Measurements from ENCODE around the gene CORO1C. TPM values are rescaled to one million over a fixed set of nuclear protein-coding genes. Genes with fewer than 3 reads are reported as not detected.

Gene CORO1C
- total and polyA plus RNA-seq, 9 of the 15 experiments (the other 6 are each of a cell fraction or from before 2014, with no cell fraction given): 55.2 to 280 (median 150) TPM

DNA sequence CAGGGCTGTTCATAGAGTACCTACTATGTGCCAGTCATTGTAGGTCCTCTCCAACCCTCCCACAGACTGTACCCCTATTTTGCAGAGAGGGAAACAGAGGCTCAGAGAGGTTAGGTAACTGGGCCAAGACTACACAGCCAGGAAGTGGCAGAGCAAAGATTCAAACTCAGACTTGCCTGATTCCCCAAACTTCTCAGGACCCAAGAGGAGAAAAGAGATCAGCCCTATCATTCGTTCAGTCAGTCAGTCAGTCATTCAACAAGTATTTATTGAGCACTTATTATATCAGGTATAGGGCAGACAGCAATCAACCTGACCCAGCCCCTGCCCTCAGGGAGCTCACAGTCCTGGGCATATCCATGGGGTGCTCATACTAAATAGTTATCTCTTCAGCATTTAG lies 39.6 kb upstream of the CORO1C start:
- WGBS (ENCODE audit: insufficient coverage, low coverage, missing lambda C conversion rate): 38% methylated on average over 1 of the region's 1 CpG
- Histone ChIP-seq H3K36me3 (ENCODE audit: control insufficient read depth, insufficient read depth, low read length) (no peaks in the 10 kb centered on the region), H3K9ac (ENCODE audit: insufficient read depth in 1 of 2, low read depth in 2 of 2, low read length in 2 of 2) (no peak overlapping the region), H3K9me3 (replicated peaks; ENCODE audit: control insufficient read depth, insufficient read depth, low read depth, low read length) (no peaks in the 10 kb centered on the region), H3K4me3 (no peak overlapping the region), H4K20me1 (replicated peaks; ENCODE audit: control insufficient read depth, insufficient read depth, low read length) (no peaks in the 10 kb centered on the region), H3K27me3 (ENCODE audit: control insufficient read depth in 2 of 2, insufficient read depth in 2 of 2, low read length in 2 of 2) (no peaks in the 10 kb centered on the region), H3K4me2 (ENCODE audit: insufficient read depth, low read length) (no peak overlapping the region), H3K9me1 (ENCODE audit: control insufficient read depth, insufficient read depth, low read length) (no peaks in the 10 kb centered on the region), H3K4me1 (replicated peaks in 1 of 2; ENCODE audit: control insufficient read depth in 2 of 2, insufficient read depth in 2 of 2, low read length in 2 of 2) (peaks cover 0 to 20% of the 10 kb centered on the region in 2 experiments; a peak in 3 of 5 replicates), H2AFZ (ENCODE audit: low read depth, low read length) (no peak overlapping the region), H3K79me2 (ENCODE audit: control insufficient read depth, insufficient read depth, low read length) (no peaks in the 10 kb centered on the region), H3K27ac (ENCODE audit: extremely low read depth, low read depth, low read length) (no peak overlapping the region)
- in situ Hi-C loops (cut with MboI): no loop called here
- intact Hi-C loops (cut with micrococcal nuclease): no loop called here
- TF ChIP-seq ZBTB49 (CRISPR knock-in tag; IDR thresholded peaks at IDR 0.05; ENCODE audit: borderline replicate concordance) (no peak), TEAD2 (tag; IDR thresholded peaks at IDR 0.05) (no peak), KDM1A (IDR thresholded peaks at IDR 0.05) (peak; percentile 18 to 53; a peak in 1 of 4 replicates), ZNF24 (IDR thresholded peaks at IDR 0.05) (peak; percentile 78), NR2C1 (IDR thresholded peaks at IDR 0.05) (no peak), NR2C1 (tag; IDR thresholded peaks at IDR 0.05) (no peak), BCOR (IDR thresholded peaks at IDR 0.05) (peak; percentile 79), ADNP (tag; IDR thresholded peaks at IDR 0.05) (peak; percentile 67), SP2 (IDR thresholded peaks at IDR 0.05; ENCODE audit: extremely low read depth, low read depth, low read length, poor library complexity, severe bottlenecking) (no peak), HDGF (IDR thresholded peaks at IDR 0.05) (no peak), MCM7 (IDR thresholded peaks at IDR 0.05) (no peak), SP1 (CRISPR knock-in tag; IDR thresholded peaks at IDR 0.05) (no peak), ZNF3 (CRISPR knock-in tag; IDR thresholded peaks at IDR 0.05) (peak; percentile 78), HMGXB4 (CRISPR knock-in tag; IDR thresholded peaks at IDR 0.05) (no peak), RBM25 (IDR thresholded peaks at IDR 0.05; ENCODE audit: low read depth, low read length, severe bottlenecking) (peak; percentile 69), ZSCAN29 (IDR thresholded peaks at IDR 0.05) (no peak), FOS (IDR thresholded peaks at IDR 0.05; ENCODE audit: extremely low read depth, insufficient read length) (no peak), KAT8 (IDR thresholded peaks at IDR 0.05; ENCODE audit: low read depth) (no peak), ZNF316 (IDR thresholded peaks at IDR 0.05) (peak; percentile 3; the same call in 1 of the 2 replicates), CSDE1 (IDR thresholded peaks at IDR 0.05) (no peak)
- TF ChIP-seq, protein P1, sequence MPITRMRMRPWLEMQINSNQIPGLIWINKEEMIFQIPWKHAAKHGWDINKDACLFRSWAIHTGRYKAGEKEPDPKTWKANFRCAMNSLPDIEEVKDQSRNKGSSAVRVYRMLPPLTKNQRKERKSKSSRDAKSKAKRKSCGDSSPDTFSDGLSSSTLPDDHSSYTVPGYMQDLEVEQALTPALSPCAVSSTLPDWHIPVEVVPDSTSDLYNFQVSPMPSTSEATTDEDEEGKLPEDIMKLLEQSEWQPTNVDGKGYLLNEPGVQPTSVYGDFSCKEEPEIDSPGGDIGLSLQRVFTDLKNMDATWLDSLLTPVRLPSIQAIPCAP (CRISPR knock-in tag; IDR thresholded peaks at IDR 0.05; ENCODE audit: borderline replicate concordance): no peak
- BruUV-seq (replicated peaks): no TSS peak
- DNase-seq (ENCODE audit: extremely low read depth in 1 of 4, low spot score in 3 of 4): no peak
- ChIA-PET CTCF (ENCODE audit: low intra/inter-chr PET ratio) (no interaction called here), POLR2A (interaction anchor here (0.6 to 1.2 kb wide), 2 partner anchors 10 to 16 kb away, joined by 3 read pairs; no protein-coding TSS in a partner anchor)
- no peak for ATAC-seq
- no peak for FAIRE-seq
